ENCODE measurements around the gene SLC11A2. TPM values are rescaled to one million over a fixed set of nuclear protein-coding genes. Genes with fewer than 3 reads are reported as not detected.
A peak's percentile ranks its signal among the peaks of the same experiment; 100 is the strongest.

Gene SLC11A2
- total RNA-seq, 1 experiment from 2014 or later, result 38.7 TPM

- peak overlapping the region; percentile 71 to 88 for H3K4me3 ChIP-seq (replicated peaks in 1 of 2; ENCODE audit: low read depth in 1 of 2, low read length in 2 of 2)
- ATAC-seq (no peak), DNase-seq (ENCODE audit: low read depth, low spot score) (no peak)
- no peaks in the 10 kb centered on the region for H4K20me1 ChIP-seq (ENCODE audit: insufficient read depth)
- H3K27me3 ChIP-seq (ENCODE audit: insufficient read depth, low read length), result no peaks in the 10 kb centered on the region
- peaks cover 7 to 18% of the 10 kb centered on the region in 2 experiments; a peak in 2 of 4 replicates for H3K4me1 ChIP-seq (ENCODE audit: control insufficient read depth in 1 of 2, insufficient read depth in 2 of 2, low read length in 2 of 2)
- H3K27ac ChIP-seq (ENCODE audit: low read depth, low read length), result peak overlapping the region; percentile 84
- H3K9ac ChIP-seq (ENCODE audit: low read length), result peak overlapping the region; percentile 83
- H3K4me2 ChIP-seq (ENCODE audit: low read length), result peak overlapping the region; percentile 87
- TF ChIP-seq YY1 (IDR thresholded peaks at IDR 0.05; ENCODE audit: extremely low read depth, insufficient replicate concordance, low read depth, low read length) (no peak), REST (IDR thresholded peaks at IDR 0.05; ENCODE audit: low read depth) (no peak), RAD21 (IDR thresholded peaks at IDR 0.05; ENCODE audit: low read depth) (no peak), SP1 (IDR thresholded peaks at IDR 0.05; ENCODE audit: low read depth) (no peak), EGR1 (IDR thresholded peaks at IDR 0.05; ENCODE audit: low read depth) (no peak), EZH2phosphoT487 (IDR thresholded peaks at IDR 0.05; ENCODE audit: borderline replicate concordance) (no peak), CBX3 (IDR thresholded peaks at IDR 0.05; ENCODE audit: low read depth) (no peak), SRF (IDR thresholded peaks at IDR 0.05; ENCODE audit: low read depth) (no peak), FOSL1 (IDR thresholded peaks at IDR 0.05; ENCODE audit: low read depth) (no peak), CEBPB (IDR thresholded peaks at IDR 0.05; ENCODE audit: low read depth) (no peak), ZNF274 (IDR thresholded peaks at IDR 0.05; ENCODE audit: low read depth, low read length) (no peak), EZH2 (IDR thresholded peaks at IDR 0.05) (no peak)
- no peak overlapping the region for H2AFZ ChIP-seq (ENCODE audit: low read depth, low read length, poor library complexity, severe bottlenecking)
- no peaks in the 10 kb centered on the region for H3K9me3 ChIP-seq (ENCODE audit: control insufficient read depth in 1 of 2, insufficient read depth in 1 of 2, low read depth in 1 of 2, low read length in 2 of 2)
- ChIA-PET RAD21 (ENCODE audit: low non-redundant PET in 1 of 2, low total read pairs in 2 of 2, uncharacterized antibody in 2 of 2, unreplicated experiment in 2 of 2) (no interaction called here), POLR2A (no interaction called here), CTCF (no interaction called here)
- TSS peak; percentile 75 for BruUV-seq (replicated peaks)
- peaks cover 37% of the 10 kb centered on the region for H3K79me2 ChIP-seq (ENCODE audit: insufficient read depth, low read length)
- no peaks in the 10 kb centered on the region for H3K9me2 ChIP-seq (ENCODE audit: insufficient read depth)
- intact Hi-C loops (cut with micrococcal nuclease), result loop anchor here (5.0 kb wide), 1 partner anchor 286 kb away; the partner anchor contains the start of gene ATF1
- peaks cover 16 to 18% of the 10 kb centered on the region in 2 experiments for H3K36me3 ChIP-seq (ENCODE audit: control insufficient read depth in 1 of 2, insufficient read depth in 2 of 2, low read length in 2 of 2)
These were observed 22.6 kb upstream of the SLC11A2 start for GRCh38 chr12:51048661-51049251.
